Adrenal gland (tissue), 12 donors: ENCODE data around the gene UGT1A4. TPM values are rescaled to one million over a fixed set of nuclear protein-coding genes. Genes with fewer than 3 reads are reported as not detected.
"Not testable (repeated sequence)": the region's sequence is repeated elsewhere in the genome, so short reads cannot be mapped to it uniquely, and the experiment has no call there.

Experiments used
- DNase-seq, 7 donors: peaks; one replicate each; pipeline ENCODE4 v3.0.0-alpha.2; 2019 to 2020
- H3K27ac ChIP-seq, 5 donors: fragments of 200-600 bp; sonication (generic) in 4 of 5; 1 replicate in 3 of 5; 2 replicates in 2 of 5; pipeline versions ENCODE4 v1.5.1 to v1.8.0; 2016 to 2020; ENCODE audit warnings: mild to moderate bottlenecking in 1 of 5
- H3K27me3 ChIP-seq: fragments of 200-600 bp; 2 replicates; pipeline ENCODE4 v1.8.0; 2021
- H3K36me3 ChIP-seq, 2 donors: fragments of 200-600 bp; replicated peaks in 1 of 2; 1 replicate in 1 of 2; 2 replicates in 1 of 2; pipeline versions ENCODE4 v1.5.1 to v1.8.0; 2018 to 2022
- H3K4me1 ChIP-seq, 2 donors: fragments of 200-600 bp; replicated peaks in 1 of 2; 1 replicate in 1 of 2; 2 replicates in 1 of 2; pipeline versions ENCODE4 v1.5.1 to v1.8.0; 2018 to 2021
- H3K4me3 ChIP-seq, 4 donors: fragments of 200-600 bp; sonication (generic) in 3 of 4; one replicate each; pipeline ENCODE4 v1.5.1; 2016 to 2018
- H3K9me3 ChIP-seq, 3 donors: fragments of 200-600 bp; sonication (generic) in 1 of 3; replicated peaks in 1 of 3; 1 replicate in 2 of 3; 2 replicates in 1 of 3; pipeline versions ENCODE4 v1.5.1 to v1.8.0; 2016 to 2021
- POLR2A ChIP-seq, 2 donors: fragments of 450-650 bp; IDR thresholded peaks; one replicate each; pipeline ENCODE4 v1.6.1; 2017; ENCODE audit warnings: antibody characterized with exemption in 2 of 2, mild to moderate bottlenecking in 2 of 2, moderate library complexity in 1 of 2
- WGBS, 4 donors: extraction: QIAGEN DNeasy Blood & Tissue Kit in 2 of 4; methylation state at CpG; one replicate each; pipeline versions ENCODE4 v1.1.5 to v1.1.7; 2013 to 2017; 5-methylcytosine and 5-hydroxymethylcytosine counted together
- intact Hi-C, 2 donors: fragments of 100-400 bp; cut with DNase I; formaldehyde crosslinking; loops; one replicate each; pipeline versions ENCODE4 v1.14.1 to v1.15.0; 2022 to 2023
- polyA plus RNA-seq, 3 donors: library from polyadenylated mRNA; stranded (reverse); fragments of 200-250 nt in 2 of 3; fragments of 350-450 nt in 1 of 3; fragmentation: Illumina TruSeq in 1 of 3; extraction: RNeasy Lipid Tissue Mini Kit (QIAGEN cat#74804) in 1 of 3; gene quantifications; one replicate each; pipeline ENCODE4 v1.2.3, GENCODE V29; 2013 to 2014
- total RNA-seq, 9 donors: library from RNA; depleted of rRNA in 4 of 9; stranded (reverse); fragments of >200 nt in 4 of 9; fragments of 120-200 nt in 1 of 9; fragmentation: NEBNext Ultra II Directional in 1 of 9; extraction: Animal tissue kit (Norgen Biotek cat#: 25700) in 1 of 9; gene quantifications; one replicate each; pipeline versions ENCODE4 v1.1.0 to v1.2.4, GENCODE V29; 2013 to 2023
- TF ChIP-seq, protein P1 (sequence below), 6 experiments: fragments of 450-650 bp in 4 of 6; fragments of 200-600 bp in 2 of 6; sonication (generic) in 1 of 6; IDR thresholded peaks; 1 replicate in 5 of 6; 2 replicates in 1 of 6; pipeline versions ENCODE4 v1.5.1 to v1.8.0; 2016 to 2021; ENCODE audit warnings: antibody characterized with exemption in 6 of 6, mild to moderate bottlenecking in 2 of 6, moderate library complexity in 1 of 6
- donor health status: healthy with polysubstance abuse.
- donor health status: Bipolar disorder and iron deficiency.
- donor health status: DM: yes; HTN: yes; CAD: no.
- donor health status: DM: no; HTN: no; CAD: no.
- donor health status: DM: no; HTN: no; CAD: no.
- donor health status: DM: yes; HTN: yes; CAD: no.

Gene UGT1A4
- total and polyA plus RNA-seq, 12 donors = 0.36 TPM; not detected in 11

DNA sequence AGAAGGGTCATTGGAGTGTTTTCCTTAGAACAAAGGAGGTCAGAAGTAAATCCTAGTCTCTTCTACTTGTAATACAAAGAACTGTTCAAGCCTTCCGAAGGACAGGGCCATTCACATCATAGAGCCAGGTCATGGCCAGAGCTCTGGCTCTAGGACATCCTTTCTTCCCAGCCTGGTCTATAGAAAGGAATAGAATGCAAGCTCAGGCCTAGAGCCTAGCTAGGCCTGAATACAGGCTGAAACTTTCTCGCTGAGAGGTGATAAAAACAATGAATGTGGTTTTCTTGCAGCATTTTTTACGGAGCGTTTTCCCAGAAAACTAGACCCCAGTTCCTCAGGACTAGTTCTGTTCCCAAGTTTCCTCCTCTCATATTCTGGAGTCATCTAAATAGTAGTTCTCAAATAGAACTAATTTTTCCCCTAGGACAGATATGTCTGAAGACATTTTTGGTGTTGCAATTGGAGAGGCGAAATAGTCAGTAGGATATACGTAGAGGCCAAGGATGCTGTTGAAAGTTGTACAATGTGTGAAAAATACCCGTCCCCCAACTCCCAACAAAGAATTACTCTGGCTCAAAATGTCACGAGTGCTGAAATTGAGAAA lies 19.0 kb upstream of the UGT1A4 start:
- intact Hi-C loops = no loop called here
- no peak for TF ChIP-seq POLR2A (IDR thresholded peaks at IDR 0.05)
- TF ChIP-seq, protein P1, sequence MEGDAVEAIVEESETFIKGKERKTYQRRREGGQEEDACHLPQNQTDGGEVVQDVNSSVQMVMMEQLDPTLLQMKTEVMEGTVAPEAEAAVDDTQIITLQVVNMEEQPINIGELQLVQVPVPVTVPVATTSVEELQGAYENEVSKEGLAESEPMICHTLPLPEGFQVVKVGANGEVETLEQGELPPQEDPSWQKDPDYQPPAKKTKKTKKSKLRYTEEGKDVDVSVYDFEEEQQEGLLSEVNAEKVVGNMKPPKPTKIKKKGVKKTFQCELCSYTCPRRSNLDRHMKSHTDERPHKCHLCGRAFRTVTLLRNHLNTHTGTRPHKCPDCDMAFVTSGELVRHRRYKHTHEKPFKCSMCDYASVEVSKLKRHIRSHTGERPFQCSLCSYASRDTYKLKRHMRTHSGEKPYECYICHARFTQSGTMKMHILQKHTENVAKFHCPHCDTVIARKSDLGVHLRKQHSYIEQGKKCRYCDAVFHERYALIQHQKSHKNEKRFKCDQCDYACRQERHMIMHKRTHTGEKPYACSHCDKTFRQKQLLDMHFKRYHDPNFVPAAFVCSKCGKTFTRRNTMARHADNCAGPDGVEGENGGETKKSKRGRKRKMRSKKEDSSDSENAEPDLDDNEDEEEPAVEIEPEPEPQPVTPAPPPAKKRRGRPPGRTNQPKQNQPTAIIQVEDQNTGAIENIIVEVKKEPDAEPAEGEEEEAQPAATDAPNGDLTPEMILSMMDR (IDR thresholded peaks at IDR 0.05) = no peak
- no peaks in the 10 kb centered on the region for H3K9me3 ChIP-seq
- no peaks in the 10 kb centered on the region for H3K27me3 ChIP-seq
- 83 to 95% (median 89%) methylated on average over 8 of the region's 8 CpGs for WGBS, 4 donors
- DNase-seq = no peak
- H3K4me3 ChIP-seq = no peak overlapping the region
- H3K4me1 ChIP-seq = peaks cover 6 to 7% of the 10 kb centered on the region in 2 donors
- peak overlapping the region in 4 of 5 donors; percentile 8 to 88 (median 54) for H3K27ac ChIP-seq
- no peaks in the 10 kb centered on the region for H3K36me3 ChIP-seq

DNA sequence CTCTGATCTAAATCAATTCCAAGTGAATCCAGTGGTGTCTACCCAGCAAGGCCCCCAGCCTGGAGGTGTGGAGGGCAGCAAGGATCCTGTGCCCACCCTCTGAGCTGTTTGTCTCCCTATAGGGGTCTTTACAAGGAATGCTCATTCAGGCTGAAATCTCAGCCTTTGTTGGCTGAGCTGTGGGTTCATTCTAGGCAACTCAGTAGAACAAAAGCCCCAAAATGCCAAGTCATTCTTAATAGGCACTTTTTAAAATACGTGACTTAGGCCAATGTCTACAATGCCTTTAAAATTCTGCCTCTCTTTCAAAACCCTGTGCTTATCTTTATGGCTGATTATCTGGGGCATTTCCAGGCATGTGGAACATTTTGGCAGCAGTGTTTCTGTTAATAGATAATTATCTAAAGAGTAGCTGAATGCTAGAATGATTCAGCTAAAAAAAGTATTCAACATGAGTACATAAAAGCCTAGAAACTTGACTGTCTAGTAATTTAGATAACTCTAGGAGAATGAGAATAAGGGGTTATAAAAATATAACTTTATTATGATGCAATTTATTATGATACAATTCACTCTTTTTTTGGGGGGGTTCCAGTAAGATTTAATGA lies 18.4 kb upstream of the UGT1A4 start:
- no peaks in the 10 kb centered on the region for H3K27me3 ChIP-seq
- DNase-seq = peak; percentile 25 to 80 (median 66)
- no peak overlapping the region for H3K4me3 ChIP-seq
- peak overlapping the region in 4 of 5 donors; percentile 8 to 88 (median 54) for H3K27ac ChIP-seq
- TF ChIP-seq, protein P1 (IDR thresholded peaks at IDR 0.05) = no peak
- TF ChIP-seq POLR2A (IDR thresholded peaks at IDR 0.05) = no peak
- no peaks in the 10 kb centered on the region for H3K9me3 ChIP-seq
- intact Hi-C loops = no loop called here
- WGBS, 4 donors = 11 to 29% (median 16%) methylated on average over 1 of the region's 1 CpG
- peaks cover 6 to 7% of the 10 kb centered on the region in 2 donors for H3K4me1 ChIP-seq
- H3K36me3 ChIP-seq = no peaks in the 10 kb centered on the region

DNA sequence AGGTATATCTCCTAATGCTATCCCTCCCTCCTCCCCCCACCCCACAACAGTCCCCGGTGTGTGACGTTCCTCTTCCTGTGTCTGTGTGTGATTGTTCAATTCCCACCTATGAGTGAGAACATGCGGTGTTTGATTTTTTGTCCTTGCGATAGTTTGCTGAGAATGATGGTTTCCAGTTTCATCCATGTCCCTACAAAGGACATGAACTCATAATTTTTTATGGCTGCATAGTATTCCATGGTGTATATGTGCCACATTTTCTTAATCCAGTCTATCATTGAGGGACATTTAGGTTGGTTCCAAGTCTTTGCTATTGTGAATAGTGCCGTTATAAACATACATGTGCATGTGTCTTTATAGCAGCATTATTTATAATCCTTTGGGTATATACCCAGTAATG lies 17.7 kb upstream of the UGT1A4 start:
- H3K36me3 ChIP-seq, H3K27me3 ChIP-seq, H3K4me3 ChIP-seq, DNase-seq, H3K9me3 ChIP-seq, H3K4me1 ChIP-seq, intact Hi-C loops, H3K27ac ChIP-seq: not testable (repeated sequence)
- 91 to 96% (median 95%) methylated on average over 4 to 5 of the region's 5 CpGs for WGBS, 4 donors

DNA sequence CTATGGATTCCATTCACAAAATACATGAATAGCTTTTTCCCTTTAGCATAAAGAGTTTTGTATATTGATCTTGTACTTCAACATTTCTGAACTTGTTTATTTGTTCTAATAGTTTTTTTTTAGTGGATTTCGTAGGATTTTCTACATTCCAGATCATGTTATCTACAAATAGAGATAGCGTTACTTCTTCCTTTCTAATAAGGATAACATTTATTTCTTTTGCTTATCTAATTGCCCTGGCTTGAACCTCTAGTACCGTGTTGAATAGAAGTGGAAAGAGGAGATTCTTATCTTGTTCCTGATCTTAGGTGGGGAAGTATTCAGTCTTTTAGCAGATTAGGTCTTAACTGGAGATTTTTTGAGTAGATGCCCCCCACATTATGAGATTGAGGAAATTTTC lies 16.3 kb upstream of the UGT1A4 start:
- 50 to 59% (median 56%) methylated on average over 3 of the region's 3 CpGs for WGBS, 4 donors
- Histone ChIP-seq H3K4me3 (no peak overlapping the region), H3K27ac (no peak overlapping the region), H3K36me3 (no peaks in the 10 kb centered on the region), H3K27me3 (no peaks in the 10 kb centered on the region), H3K4me1 (peaks cover 6 to 7% of the 10 kb centered on the region in 2 donors), H3K9me3 (no peaks in the 10 kb centered on the region)
- DNase-seq = no peak
- intact Hi-C loops = no loop called here
- no peak for TF ChIP-seq POLR2A (IDR thresholded peaks at IDR 0.05)

DNA sequence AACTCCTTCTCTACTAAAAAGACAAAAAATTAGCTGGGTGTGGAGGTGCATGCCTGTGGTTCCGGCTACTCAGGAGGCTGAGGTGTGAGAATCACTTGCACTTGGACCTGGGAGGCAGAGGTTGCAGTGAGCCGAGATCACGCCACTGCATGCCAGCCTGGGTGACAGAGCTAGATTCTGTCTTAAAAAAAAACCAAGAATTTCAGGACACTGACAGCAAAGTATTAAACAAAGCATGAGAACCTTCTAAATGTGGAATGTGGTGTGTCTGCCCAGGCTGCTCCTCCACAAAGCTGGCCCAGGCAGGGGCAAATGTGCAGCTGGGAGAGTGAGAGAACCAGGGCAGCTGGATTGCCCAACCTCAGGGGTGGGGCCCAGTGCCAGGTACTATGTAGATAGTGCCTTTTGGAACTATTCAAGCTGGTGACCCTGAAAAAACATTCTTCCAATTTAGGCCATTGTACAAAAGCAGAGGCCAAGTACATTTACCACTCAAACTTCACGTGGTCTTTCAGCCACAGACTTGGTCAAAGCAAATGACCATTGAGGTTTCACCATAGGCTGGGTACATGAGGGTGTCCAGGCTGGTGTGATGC lies 12.5 kb upstream of the UGT1A4 start:
- WGBS, 4 donors = 61 to 68% (median 66%) methylated on average over 4 of the region's 4 CpGs
- Histone ChIP-seq H3K9me3 (no peaks in the 10 kb centered on the region), H3K4me3 (no peak overlapping the region), H3K4me1 (no peaks in the 10 kb centered on the region), H3K27me3 (peaks cover 12% of the 10 kb centered on the region), H3K27ac (no peak overlapping the region), H3K36me3 (no peaks in the 10 kb centered on the region)
- intact Hi-C loops = no loop called here
- DNase-seq = peak in 6 of 7 donors; percentile 17 to 75 (median 64)
- TF ChIP-seq, protein P1 (IDR thresholded peaks at IDR 0.05) = no peak
- no peak for TF ChIP-seq POLR2A (IDR thresholded peaks at IDR 0.05)
